H1 (cell line): Measurements from ENCODE around the gene MOB3B. TPM values are rescaled to one million over a fixed set of nuclear protein-coding genes. Genes with fewer than 3 reads are reported as not detected.
A peak's percentile ranks its signal among the peaks of the same experiment; 100 is the strongest.

Source experiments
- ATF2 ChIP-seq: IDR thresholded peaks from 2 replicates; pipeline ENCODE4 v1.6.1; 2012; ENCODE audit warnings: low read length, inconsistent platforms
- GABPA ChIP-seq: IDR thresholded peaks from 2 replicates; pipeline ENCODE4 v1.6.1; 2011; ENCODE audit warnings: mild to moderate bottlenecking, low read length, moderate library complexity, borderline replicate concordance; ENCODE audit not compliant: insufficient read depth
- NRF1 ChIP-seq: IDR thresholded peaks from 2 replicates; pipeline ENCODE4 v1.6.1; 2011; ENCODE audit warnings: mild to moderate bottlenecking, low read depth, low read length, improper control_type of control experiment
- polyA plus RNA-seq, 7 experiments: library from polyadenylated mRNA; depleted of rRNA in 3 of 7; stranded (reverse) in 5 of 7; unstranded in 2 of 7; fragments of >200 nt in 5 of 7; fragments of 200-250 nt in 2 of 7; gene quantifications; 1 replicate in 5 of 7; 2 replicates in 1 of 7; 4 replicates in 1 of 7; pipeline versions ENCODE4 v1.2.1 to v1.2.3, GENCODE V29; 2011 to 2013; ENCODE audit warnings: missing spikeins in 2 of 7, mixed read lengths in 2 of 7
- total RNA-seq: library from RNA; stranded (reverse); fragmentation: NEBNext Ultra II Directional; extraction: Animal tissue kit (Norgen Biotek cat#: 25700); gene quantifications from 2 replicates; pipeline ENCODE4 v1.2.1, GENCODE V29; 2021

The MOB3B gene
- total and polyA plus RNA-seq, 2 of the 8 experiments (the other 6 are each of a cell fraction or from before 2014, with no cell fraction given), result 12.7 to 16.1 TPM

GRCh38 chr9:27573634-27574590 lies 44.3 kb upstream of the MOB3B start (continued):
- TF ChIP-seq ATF2 (peak; percentile 98), GABPA (no peak), NRF1 (no peak)
